DND-41 (cell line): ENCODE results near the gene CTXN1.

Experiments
- EZH2 ChIP-seq: IDR thresholded peaks from 3 replicates; pipeline ENCODE4 v1.6.1; 2012; ENCODE audit warnings: borderline replicate concordance, low read depth, mild to moderate bottlenecking, moderate library complexity, low read length, inconsistent platforms; ENCODE audit not compliant: severe bottlenecking
- TF ChIP-seq, protein P1 (sequence below): IDR thresholded peaks from 2 replicates; pipeline ENCODE4 v1.5.1; 2012; ENCODE audit warnings: borderline replicate concordance, low read length, moderate library complexity, mild to moderate bottlenecking; ENCODE audit not compliant: poor library complexity, severe bottlenecking; ENCODE audit errors: extremely low read depth

DNA sequence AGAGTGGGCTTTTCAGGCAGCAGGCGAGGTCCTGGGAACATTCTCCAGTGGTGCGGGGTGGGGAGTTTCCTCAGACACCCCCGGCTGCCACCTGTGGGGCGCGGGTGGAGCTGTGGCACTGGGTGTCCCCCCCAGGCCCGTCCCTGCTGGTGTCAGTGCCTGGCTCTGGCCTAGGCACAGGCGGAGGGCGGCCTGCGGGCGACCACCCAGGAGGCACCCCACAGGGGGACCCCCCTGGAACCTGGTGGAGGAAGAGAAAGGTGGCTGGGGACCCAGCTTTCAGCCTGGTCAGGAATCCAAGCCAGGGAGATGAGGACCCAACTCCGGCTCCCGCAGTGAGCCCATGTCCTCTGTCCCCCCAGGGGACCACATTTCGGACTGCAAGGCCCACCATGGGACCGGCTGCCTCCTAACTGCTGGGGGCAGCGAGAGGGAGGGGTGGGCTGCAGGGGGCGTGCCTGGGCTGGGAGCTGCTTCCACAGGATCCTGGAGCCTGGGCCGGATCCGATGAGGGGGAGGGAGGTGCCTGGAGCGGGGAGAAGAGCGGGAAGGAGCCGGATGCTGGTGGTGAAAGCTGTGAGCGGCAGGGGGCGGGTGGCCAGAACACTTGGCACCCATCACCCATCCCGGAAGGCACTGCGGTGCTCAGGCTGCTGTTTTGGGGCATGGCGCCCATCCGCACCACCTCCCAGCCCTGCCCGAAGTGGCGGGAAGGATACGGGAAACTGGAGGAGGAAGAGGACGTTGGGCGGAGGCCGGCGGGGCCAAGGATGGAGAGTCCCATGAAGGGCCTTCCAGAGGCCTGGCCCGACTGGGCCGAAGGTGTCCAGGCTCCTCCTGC is 5.5 kb upstream of the CTXN1 start:
- TF ChIP-seq, protein P1, sequence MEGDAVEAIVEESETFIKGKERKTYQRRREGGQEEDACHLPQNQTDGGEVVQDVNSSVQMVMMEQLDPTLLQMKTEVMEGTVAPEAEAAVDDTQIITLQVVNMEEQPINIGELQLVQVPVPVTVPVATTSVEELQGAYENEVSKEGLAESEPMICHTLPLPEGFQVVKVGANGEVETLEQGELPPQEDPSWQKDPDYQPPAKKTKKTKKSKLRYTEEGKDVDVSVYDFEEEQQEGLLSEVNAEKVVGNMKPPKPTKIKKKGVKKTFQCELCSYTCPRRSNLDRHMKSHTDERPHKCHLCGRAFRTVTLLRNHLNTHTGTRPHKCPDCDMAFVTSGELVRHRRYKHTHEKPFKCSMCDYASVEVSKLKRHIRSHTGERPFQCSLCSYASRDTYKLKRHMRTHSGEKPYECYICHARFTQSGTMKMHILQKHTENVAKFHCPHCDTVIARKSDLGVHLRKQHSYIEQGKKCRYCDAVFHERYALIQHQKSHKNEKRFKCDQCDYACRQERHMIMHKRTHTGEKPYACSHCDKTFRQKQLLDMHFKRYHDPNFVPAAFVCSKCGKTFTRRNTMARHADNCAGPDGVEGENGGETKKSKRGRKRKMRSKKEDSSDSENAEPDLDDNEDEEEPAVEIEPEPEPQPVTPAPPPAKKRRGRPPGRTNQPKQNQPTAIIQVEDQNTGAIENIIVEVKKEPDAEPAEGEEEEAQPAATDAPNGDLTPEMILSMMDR = no peak
- no peak for TF ChIP-seq EZH2
